Stimulated activated naive CD8-positive, alpha-beta T cell treated with anti-CD3 and anti-CD28 coated beads, Interleukin-15, amount 100 ng/mL, for 72 hours (primary cell): ENCODE measurements around the gene ZBTB21.

Experiments used
- ATAC-seq: fragments of 150-1000 bp; cut with Tn5 transposase; 2 replicates; pipeline ENCODE4 v1.10.0; 2021; ENCODE audit warnings: mild to moderate bottlenecking, moderate library complexity
- DNase-seq, 2 donors: peaks; one replicate each; pipeline ENCODE4 v3.0.0; 2021 to 2022
- H3K27ac Mint-ChIP-seq, 2 donors: one replicate each; pipeline ENCODE4 v1.8.0; 2022; ENCODE audit warnings: mild to moderate bottlenecking in 2 of 2, mixed read lengths in 2 of 2, moderate library complexity in 2 of 2
- H3K27me3 Mint-ChIP-seq: one replicate; pipeline ENCODE4 v1.8.0; 2022; ENCODE audit warnings: mixed read lengths
- H3K4me1 Mint-ChIP-seq: one replicate; pipeline ENCODE4 v1.8.0; 2022; ENCODE audit warnings: mild to moderate bottlenecking, mixed read lengths
- H3K4me3 Mint-ChIP-seq, 2 donors: one replicate each; pipeline ENCODE4 v1.8.0; 2022; ENCODE audit warnings: mild to moderate bottlenecking in 2 of 2, mixed read lengths in 2 of 2, moderate library complexity in 1 of 2
- H3K9me3 Mint-ChIP-seq, 2 donors: one replicate each; pipeline ENCODE4 v1.8.0; 2022; ENCODE audit warnings: mixed read lengths in 2 of 2

The ZBTB21 gene

GRCh38 chr21:42013376-42013775 is 3.2 kb upstream of the ZBTB21 start:
- peaks cover 0 to 7% of the 10 kb centered on the region in 2 donors for H3K9me3 Mint-ChIP-seq
- H3K27me3 Mint-ChIP-seq = no peaks in the 10 kb centered on the region
- DNase-seq (no peak), ATAC-seq (no peak)
- H3K4me1 Mint-ChIP-seq = no peaks in the 10 kb centered on the region
- H3K27ac Mint-ChIP-seq = no peak overlapping the region
- H3K4me3 Mint-ChIP-seq = no peak overlapping the region

GRCh38 chr21:42012763-42013329 is 2.7 kb upstream of the ZBTB21 start:
- ATAC-seq (no peak), DNase-seq (no peak)
- Mint-ChIP-seq H3K27me3 (no peaks in the 10 kb centered on the region), H3K4me1 (peaks cover 4% of the 10 kb centered on the region), H3K9me3 (peaks cover 0 to 7% of the 10 kb centered on the region in 2 donors), H3K27ac (no peak overlapping the region), H3K4me3 (no peak overlapping the region)

GRCh38 chr21:42012344-42012743 is 2.2 kb upstream of the ZBTB21 start:
- H3K4me1 Mint-ChIP-seq = peaks cover 9% of the 10 kb centered on the region
- no peak for DNase-seq
- no peak overlapping the region for H3K27ac Mint-ChIP-seq
- peaks cover 0 to 7% of the 10 kb centered on the region in 2 donors for H3K9me3 Mint-ChIP-seq
- H3K4me3 Mint-ChIP-seq = no peak overlapping the region
- no peaks in the 10 kb centered on the region for H3K27me3 Mint-ChIP-seq
- no peak for ATAC-seq

- H3K9me3 Mint-ChIP-seq = peaks cover 4 to 7% of the 10 kb centered on the region in 2 donors
- peak overlapping the region; percentile 85 to 91 for H3K27ac Mint-ChIP-seq
- peak; percentile 18 for ATAC-seq
- no peaks in the 10 kb centered on the region for H3K27me3 Mint-ChIP-seq
- DNase-seq = peak; percentile 31 to 56
- peak overlapping the region; percentile 83 to 87 for H3K4me3 Mint-ChIP-seq
- peaks cover 19% of the 10 kb centered on the region for H3K4me1 Mint-ChIP-seq
Observed at GRCh38 chr21:42010507-42011495, 641 bp upstream of the ZBTB21 start.

GRCh38 chr21:42009018-42009830 is 936 bp downstream of the ZBTB21 start:
- peak; percentile 58 to 62 for DNase-seq
- peak overlapping the region; percentile 94 to 95 for H3K27ac Mint-ChIP-seq
- peak; percentile 45 for ATAC-seq
- peak overlapping the region; percentile 86 for H3K4me3 Mint-ChIP-seq
- H3K9me3 Mint-ChIP-seq = peaks cover 0 to 4% of the 10 kb centered on the region in 2 donors
- H3K4me1 Mint-ChIP-seq = peaks cover 33% of the 10 kb centered on the region
- H3K27me3 Mint-ChIP-seq = no peaks in the 10 kb centered on the region

GRCh38 chr21:42007356-42007940 is 2.7 kb downstream of the ZBTB21 start:
- H3K27me3 Mint-ChIP-seq = no peaks in the 10 kb centered on the region
- H3K4me3 Mint-ChIP-seq = peak overlapping the region in 1 of 2 donors; percentile 60
- H3K27ac Mint-ChIP-seq = no peak overlapping the region
- ATAC-seq (no peak), DNase-seq (no peak)
- peaks cover 0 to 4% of the 10 kb centered on the region in 2 donors for H3K9me3 Mint-ChIP-seq
- peaks cover 50% of the 10 kb centered on the region for H3K4me1 Mint-ChIP-seq

GRCh38 chr21:42006765-42007164 is 3.4 kb downstream of the ZBTB21 start:
- no peaks in the 10 kb centered on the region for H3K27me3 Mint-ChIP-seq
- peaks cover 57% of the 10 kb centered on the region for H3K4me1 Mint-ChIP-seq
- ATAC-seq (no peak), DNase-seq (no peak)
- peaks cover 0 to 4% of the 10 kb centered on the region in 2 donors for H3K9me3 Mint-ChIP-seq
- no peak overlapping the region for H3K4me3 Mint-ChIP-seq
- no peak overlapping the region for H3K27ac Mint-ChIP-seq

GRCh38 chr21:42004406-42005199 is 5.6 kb downstream of the ZBTB21 start:
- ATAC-seq (no peak), DNase-seq (no peak)
- peaks cover 65% of the 10 kb centered on the region for H3K4me1 Mint-ChIP-seq
- peak overlapping the region in 1 of 2 donors; percentile 13 for H3K4me3 Mint-ChIP-seq
- H3K9me3 Mint-ChIP-seq = peaks cover 0 to 4% of the 10 kb centered on the region in 2 donors
- no peak overlapping the region for H3K27ac Mint-ChIP-seq
- no peaks in the 10 kb centered on the region for H3K27me3 Mint-ChIP-seq

GRCh38 chr21:42003051-42003461 is 7.1 kb downstream of the ZBTB21 start:
- no peaks in the 10 kb centered on the region for H3K27me3 Mint-ChIP-seq
- peak; percentile 66 for ATAC-seq
- H3K27ac Mint-ChIP-seq = peak overlapping the region; percentile 75 to 95
- H3K4me3 Mint-ChIP-seq = peak overlapping the region; percentile 39 to 69
- peaks cover 0 to 4% of the 10 kb centered on the region in 2 donors for H3K9me3 Mint-ChIP-seq
- DNase-seq = peak in 1 of 2 donors; percentile 45
- H3K4me1 Mint-ChIP-seq = peaks cover 63% of the 10 kb centered on the region

GRCh38 chr21:42002421-42002958 is 7.7 kb downstream of the ZBTB21 start:
- peak overlapping the region; percentile 75 to 95 for H3K27ac Mint-ChIP-seq
- H3K27me3 Mint-ChIP-seq = no peaks in the 10 kb centered on the region
- H3K9me3 Mint-ChIP-seq = peaks cover 0 to 4% of the 10 kb centered on the region in 2 donors
- peak overlapping the region; percentile 39 to 69 for H3K4me3 Mint-ChIP-seq
- peak; percentile 99 for ATAC-seq
- peaks cover 57% of the 10 kb centered on the region for H3K4me1 Mint-ChIP-seq
- peak; percentile 57 to 86 for DNase-seq

GRCh38 chr21:42001781-42002180 is 8.4 kb downstream of the ZBTB21 start:
- H3K9me3 Mint-ChIP-seq = peaks cover 3 to 6% of the 10 kb centered on the region in 2 donors
- peak overlapping the region; percentile 16 to 49 for H3K4me3 Mint-ChIP-seq
- peak overlapping the region; percentile 65 to 70 for H3K27ac Mint-ChIP-seq
- DNase-seq (no peak), ATAC-seq (no peak)
- no peaks in the 10 kb centered on the region for H3K27me3 Mint-ChIP-seq
- peaks cover 52% of the 10 kb centered on the region for H3K4me1 Mint-ChIP-seq

GRCh38 chr21:42000908-42001307 is 9.3 kb downstream of the ZBTB21 start:
- H3K9me3 Mint-ChIP-seq = peaks cover 10 to 11% of the 10 kb centered on the region in 2 donors
- H3K4me3 Mint-ChIP-seq = peak overlapping the region in 1 of 2 donors; percentile 49
- DNase-seq (no peak), ATAC-seq (no peak)
- H3K4me1 Mint-ChIP-seq = peaks cover 46% of the 10 kb centered on the region
- H3K27ac Mint-ChIP-seq = no peak overlapping the region
- H3K27me3 Mint-ChIP-seq = no peaks in the 10 kb centered on the region

- ATAC-seq = no peak
- H3K27me3 Mint-ChIP-seq = no peaks in the 10 kb centered on the region
- H3K4me1 Mint-ChIP-seq = peaks cover 25% of the 10 kb centered on the region
- H3K4me3 Mint-ChIP-seq = no peak overlapping the region
- no peak for DNase-seq
- no peak overlapping the region for H3K27ac Mint-ChIP-seq
- H3K9me3 Mint-ChIP-seq = peaks cover 18 to 25% of the 10 kb centered on the region in 2 donors
Observed at GRCh38 chr21:41997657-41998056, 12.5 kb downstream of the ZBTB21 start.

- no peak for ATAC-seq
- no peak overlapping the region for H3K4me3 Mint-ChIP-seq
- H3K27ac Mint-ChIP-seq = no peak overlapping the region
- peaks cover 18 to 25% of the 10 kb centered on the region in 2 donors for H3K9me3 Mint-ChIP-seq
- DNase-seq = no peak
- H3K4me1 Mint-ChIP-seq = peaks cover 9% of the 10 kb centered on the region
- no peaks in the 10 kb centered on the region for H3K27me3 Mint-ChIP-seq
Observed at GRCh38 chr21:41995577-41995976, 14.6 kb downstream of the ZBTB21 start.
